Left hindlimb (tissue), 1 donor: Measurements from ENCODE around the gene GOPC.

Experiments used
- DNase-seq: peaks from one replicate; pipeline ENCODE4 v3.0.0-alpha.2; 2018

GOPC gene

DNA sequence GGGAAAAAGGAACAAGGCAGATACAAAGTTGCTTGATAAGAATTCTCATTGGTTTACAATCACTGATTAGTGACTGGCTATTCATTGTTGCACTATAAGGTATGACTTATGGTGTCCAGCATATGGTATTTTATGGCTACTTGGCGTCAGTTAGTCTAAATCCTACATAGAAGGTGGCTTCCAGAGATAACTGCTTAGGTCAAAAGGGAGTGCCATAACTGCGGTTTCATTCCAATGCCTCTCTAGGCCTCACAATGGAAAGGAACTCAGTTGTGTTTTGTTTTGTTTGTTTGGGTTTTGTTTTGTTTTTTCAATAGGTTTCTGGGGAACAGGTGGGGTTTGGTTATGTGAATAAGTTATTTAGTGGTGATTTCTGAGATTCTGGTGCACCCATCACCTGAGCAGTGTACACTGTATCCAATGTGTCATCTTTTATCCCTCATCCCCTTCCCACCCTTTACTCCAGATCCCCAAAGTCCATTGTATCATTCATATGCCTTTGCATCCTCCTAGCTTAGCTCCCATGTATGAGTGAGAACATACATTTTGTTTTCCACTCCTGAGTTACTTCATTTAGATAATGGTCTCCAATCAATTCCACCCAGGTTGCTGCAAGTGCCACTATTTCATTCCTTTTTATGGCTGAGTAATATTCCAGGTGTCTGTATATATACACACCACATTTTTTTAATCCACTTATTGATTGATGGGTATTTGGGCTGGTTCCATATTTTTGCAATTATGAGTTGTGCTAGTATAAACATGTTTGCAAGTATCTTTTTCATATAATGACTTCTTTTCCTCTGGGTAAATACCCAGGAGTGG, 7.0 kb downstream of the GOPC start:
- DNase-seq = no peak

DNA sequence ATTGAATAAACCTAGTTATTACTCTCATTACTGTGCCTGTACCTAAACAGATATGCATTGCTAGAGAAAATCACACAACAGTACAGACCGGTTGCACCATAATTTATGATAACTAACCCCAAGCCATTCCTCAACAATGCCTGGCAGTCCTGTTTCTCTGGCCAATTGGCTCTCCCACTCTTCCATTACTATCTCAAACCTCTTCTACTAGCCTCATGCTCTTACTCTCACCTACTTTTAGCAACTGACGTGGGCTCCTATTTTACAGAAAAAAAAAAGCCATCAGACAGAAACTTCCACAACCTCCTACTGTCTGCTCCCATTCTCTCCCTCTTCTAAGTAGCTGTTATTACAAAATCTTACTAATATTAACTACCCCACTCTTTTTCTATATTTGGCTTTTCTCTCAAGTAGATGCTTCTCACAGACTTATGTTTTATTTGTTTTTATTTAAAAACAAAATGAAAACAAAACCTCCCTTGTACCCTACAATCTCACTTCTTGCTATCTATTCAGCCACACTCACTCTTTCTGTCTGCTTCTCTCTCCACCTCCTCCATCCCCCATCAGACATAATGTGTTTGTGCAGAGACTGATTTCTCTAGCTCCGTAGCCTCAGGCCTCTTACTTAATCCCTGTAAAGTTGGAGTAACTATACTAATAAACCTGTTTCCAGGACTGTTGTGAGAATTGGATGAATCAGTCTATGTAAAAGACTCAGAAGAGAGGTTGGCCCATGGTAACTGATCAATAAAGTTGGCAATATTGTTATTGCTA, 9.1 kb downstream of the GOPC start:
- DNase-seq = no peak

DNA sequence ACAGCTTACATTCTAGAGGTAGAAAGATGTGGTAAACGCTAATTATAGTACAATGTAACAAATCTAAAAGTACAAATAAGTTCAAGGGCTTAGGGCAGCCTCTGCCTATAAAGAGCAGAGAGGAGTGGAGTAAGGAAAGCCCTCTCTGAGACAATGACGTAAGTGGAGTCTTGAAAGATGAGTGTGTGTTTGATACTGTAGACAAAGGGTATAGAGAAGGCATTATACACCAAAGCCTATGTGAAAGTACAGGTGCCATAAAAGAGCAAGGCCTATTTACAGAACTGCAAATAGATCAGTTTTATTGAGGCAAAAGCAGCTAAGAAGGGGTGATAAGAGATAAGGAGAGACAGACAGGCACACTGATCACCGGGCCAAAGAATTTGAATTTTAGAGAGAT, 10.9 kb downstream of the GOPC start:
- DNase-seq = no peak

DNA sequence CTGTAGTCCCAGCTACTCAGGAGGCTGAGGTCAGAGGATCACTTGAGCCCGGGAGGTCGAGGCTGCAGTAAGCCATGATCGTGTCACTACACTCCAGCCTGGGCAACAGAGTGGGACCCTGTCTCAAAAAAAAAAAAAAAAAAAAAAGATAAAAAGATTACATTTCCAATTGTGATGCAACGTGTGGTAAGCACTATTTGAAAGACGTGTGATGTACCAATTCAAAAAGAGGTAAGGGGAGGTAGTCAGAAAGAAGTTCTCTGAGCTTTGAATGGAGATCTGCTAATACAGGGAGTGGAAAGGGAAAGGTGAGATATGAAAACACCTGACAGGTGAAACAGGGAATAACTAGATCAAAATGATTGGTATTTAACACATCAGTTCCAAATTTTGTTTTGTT, 11.9 kb downstream of the GOPC start:
- DNase-seq = no peak

DNA sequence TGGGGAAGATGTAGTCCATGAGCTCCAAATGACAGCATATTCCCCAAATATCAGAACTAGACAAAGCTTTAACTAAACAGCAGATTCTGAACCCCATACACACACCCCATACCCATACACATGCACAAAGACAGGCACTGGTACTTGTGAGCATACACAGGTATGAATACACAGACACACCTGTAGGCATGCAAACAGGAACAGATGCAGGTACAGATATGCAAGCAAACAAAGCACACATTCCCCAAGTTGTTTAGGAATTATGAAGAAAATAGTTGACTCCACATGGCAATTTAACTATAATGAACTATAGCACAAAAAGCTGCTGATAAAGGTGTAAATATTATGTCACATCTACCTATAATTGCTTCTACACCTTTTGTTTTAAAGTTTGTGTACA, 16.7 kb downstream of the GOPC start:
- no peak for DNase-seq

DNA sequence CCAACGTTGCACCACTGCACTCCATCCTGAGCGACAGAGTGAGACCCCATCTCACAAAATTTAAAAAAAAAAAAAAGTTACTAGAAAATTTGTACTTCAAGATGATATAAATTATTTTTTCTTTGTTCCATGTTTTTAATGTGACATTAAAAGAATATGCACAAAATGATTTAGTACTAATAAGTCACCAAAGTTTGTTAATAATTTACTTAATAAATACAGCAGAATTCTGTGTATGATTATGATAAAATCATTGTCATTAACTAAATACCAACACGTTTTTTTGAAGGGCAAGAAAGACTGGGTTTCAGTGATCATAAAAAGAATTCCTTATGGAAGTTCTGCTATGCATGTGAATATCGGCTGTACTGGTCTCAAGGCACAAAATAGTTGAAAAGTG, 28.1 kb downstream of the GOPC start:
- DNase-seq = no peak

DNA sequence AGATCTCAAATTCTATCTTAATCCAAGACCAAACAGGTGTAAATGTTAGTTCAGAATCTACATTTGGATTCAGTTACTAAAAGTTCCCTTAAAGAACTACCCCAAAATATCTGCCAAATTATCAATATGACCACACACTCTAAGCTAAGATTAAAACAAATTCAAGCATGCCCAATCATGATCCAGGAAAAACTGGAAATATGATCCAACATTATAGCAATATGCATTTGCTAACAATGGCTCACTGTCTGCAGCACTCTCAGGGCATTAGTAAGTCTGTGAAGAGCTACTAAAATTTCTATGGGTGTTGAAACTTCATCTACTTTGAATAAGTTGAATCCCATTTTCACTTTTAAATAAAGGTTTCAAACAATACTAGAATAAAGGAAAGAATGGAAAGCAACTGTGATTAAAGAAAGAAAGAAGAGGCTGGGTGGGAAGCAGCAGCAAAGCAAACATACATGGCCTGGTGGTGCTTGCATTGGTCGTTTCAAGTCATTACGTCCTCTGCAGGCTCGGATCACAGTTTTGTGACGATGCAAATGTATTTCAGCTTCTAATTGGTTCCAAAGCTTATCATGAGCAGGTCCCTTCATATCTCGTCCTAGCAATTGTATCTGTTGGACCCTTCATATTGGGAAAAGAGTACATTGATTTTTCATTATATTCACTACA, 29.2 kb downstream of the GOPC start:
- DNase-seq = no peak

DNA sequence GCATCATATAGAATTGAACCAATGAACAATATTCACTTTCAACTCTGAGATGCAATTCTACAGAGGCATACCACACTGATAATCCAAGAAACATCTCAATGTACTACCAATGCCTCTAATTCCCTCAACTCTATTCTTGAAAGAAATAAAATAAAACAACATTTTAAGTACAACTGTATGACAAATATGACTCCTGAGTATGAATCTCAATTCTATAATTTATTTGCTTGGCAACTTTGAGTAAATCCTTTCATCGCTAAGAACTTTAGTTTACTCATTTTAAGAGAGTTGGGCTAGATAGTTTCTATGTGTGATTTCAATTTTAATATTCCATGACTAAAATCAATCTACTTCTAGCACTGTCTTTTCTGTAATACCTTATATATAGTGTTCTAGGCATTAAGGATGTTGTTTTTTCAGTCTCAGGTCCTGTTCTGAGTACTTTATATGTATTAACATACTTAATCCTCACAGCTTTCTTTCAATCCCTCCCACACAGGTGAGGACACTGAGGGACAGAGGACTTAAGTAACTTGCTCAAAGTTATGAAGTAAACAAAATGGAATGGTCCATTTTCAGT, 33.4 kb downstream of the GOPC start:
- DNase-seq = no peak

DNA sequence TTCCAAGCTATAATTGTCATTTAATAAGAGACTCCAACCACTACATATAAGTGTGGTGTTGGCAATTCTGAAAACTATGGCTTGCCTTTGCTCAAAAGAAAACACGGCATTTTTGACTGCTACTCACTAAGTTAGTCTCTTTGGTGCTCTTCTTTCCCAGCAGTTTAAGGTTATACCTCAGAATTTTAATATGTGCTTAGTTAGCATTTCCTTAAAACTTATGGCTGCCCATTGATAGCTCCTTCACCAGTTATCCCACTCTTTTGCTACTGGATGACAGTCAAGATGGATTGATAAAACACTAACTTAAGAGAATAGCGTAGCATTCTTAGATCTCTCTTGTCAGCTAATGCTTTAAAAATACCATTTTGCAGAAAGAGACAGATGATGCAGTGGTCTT, 34.1 kb downstream of the GOPC start:
- DNase-seq = no peak

DNA sequence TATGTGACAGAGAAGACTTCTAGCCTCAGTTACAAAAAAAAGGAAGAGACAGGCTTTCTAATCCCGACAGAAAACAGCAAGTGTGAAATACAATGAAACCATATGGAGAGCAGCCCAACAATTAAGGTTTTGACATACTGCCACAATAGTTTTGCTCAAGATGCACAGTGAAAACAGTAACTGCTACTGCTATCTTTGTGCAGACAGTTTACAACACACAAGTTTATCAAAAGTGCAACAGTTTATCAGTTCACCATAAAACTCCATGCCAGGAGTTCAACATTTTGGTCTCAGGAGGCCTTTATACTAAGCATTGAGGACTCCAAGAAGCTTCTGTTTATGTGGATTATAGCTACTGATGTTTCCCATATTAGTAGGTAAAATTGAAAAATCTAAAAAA, 37.6 kb downstream of the GOPC start:
- DNase-seq = no peak

DNA sequence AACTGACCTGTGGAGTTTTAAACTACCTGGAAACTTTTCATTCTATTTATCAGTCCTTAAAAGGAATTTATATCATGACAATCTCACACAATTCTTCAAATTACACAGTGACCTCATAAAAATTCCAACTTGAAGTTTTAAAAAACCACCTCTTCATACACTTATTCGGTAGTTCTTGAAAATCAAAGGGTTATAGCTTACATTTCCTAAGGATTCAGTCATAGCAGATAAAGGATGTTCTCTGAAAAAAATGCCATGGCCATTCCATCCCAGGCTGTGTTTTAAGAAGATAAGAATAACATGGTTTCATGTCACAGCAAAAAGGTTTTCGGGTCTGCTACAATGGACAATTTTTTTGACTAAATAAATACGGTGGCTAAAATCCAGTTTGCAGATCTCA, 41.2 kb downstream of the GOPC start:
- DNase-seq = no peak

DNA sequence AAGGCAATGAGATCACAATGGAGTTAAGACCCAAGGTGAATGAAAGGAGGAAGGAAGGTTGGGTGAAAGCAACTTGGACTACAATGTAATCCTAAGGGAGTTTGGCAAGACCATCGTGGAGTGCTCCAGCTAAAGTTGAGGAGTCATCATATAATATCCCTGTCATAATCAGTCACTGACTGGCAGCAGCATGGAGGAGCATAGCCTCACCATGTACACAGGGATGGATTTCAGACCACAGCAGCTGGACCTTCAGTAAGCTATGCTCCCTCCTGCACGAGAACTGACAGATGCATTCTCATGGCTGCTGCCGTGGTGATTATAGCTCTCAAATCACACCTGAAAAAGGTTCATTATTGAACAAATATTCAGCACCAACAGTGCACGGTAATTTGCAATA, 43.0 kb downstream of the GOPC start:
- DNase-seq = no peak

DNA sequence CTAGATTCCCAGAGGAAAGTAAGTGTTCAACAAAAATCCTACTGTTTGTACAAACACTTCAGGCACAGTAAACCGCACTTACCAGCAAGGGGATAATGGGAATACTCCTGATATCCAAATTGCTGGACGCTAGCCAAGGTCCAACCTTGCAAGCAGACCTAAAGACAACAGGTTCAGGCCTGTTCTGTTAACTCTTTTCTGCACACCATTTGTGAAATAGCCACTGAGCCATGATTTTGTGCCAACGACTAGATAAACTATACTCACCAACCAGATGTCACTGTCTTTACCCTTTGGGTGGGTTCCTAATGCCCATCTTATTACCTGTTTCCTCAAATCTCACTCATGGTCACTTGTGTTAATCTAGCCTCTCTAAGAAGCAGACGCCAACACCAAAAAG, 43.5 kb downstream of the GOPC start:
- DNase-seq = no peak

DNA sequence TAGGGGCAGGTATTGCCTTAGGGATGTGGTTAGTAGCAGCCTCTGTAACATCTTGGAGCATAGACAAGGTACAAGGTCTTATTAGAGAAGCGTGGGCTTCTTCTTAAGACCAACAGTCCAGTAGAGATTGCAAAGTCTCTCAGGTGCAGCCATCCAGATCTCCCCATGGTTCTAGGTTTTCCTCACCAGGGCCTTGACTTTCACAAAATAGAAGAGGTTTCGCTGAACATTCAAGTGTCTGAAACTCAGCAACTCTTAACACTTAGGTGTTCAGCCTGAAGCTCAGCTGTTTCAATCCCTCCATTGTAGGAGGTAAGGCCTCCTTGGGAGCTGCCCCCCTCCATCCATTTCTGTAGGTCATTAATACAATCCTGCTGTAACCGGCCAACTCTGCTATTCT, 44.4 kb downstream of the GOPC start:
- DNase-seq = no peak

DNA sequence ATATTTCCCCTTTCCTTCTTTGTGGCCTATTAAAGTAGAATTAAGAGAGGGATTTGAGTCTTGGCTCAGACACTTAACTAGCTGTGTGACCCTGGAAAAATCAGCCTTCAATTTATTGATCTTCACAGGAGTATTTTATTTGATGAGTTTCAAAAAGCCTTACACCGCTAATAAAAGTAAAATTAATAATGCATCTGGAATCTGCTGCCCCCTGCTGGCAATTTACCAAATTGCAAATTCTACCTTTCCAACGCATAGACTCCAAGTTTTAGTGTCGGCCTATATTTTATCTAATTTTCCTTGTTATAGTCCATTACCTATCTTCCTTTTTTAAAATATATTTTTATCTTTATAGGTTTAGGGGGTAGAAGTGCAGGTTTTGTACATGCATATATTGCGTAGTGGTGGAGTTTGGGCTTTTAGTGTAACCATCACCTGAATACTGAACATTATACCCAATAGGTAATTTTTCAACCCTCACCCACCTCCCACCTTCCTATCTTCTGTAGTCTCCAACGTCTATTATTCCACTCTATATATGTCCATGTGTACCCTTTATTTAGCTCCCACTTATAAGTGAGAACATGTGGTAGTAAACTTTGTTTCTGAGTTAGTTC, 46.3 kb downstream of the GOPC start:
- no peak for DNase-seq

DNA sequence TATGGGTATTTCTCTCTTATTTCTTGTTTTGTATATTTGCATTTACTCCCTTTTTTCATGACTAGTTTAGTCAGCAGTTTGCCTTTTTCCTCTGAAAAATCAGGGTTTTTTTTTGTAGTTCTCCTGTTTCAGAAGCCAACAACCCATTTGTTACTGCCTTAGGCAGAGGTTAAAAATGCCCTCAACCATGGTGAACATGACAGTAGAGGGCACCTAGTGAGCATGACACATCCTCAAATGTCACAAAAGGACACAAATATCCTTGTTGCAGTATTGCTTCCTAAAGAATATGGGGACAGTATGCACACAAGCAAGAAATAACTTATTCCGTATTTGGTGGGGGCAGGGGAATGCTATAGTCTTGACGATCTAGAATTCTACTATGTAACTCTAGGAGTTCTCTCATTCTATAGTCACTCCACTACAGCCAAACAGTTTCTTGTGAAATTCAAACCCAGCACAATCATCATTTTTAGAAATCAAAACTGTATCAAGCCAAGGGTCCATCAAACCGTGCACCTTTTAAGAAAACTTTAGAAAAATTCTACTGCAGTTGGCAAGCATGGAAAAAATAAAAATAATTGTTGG, 47.0 kb downstream of the GOPC start:
- DNase-seq = no peak

DNA sequence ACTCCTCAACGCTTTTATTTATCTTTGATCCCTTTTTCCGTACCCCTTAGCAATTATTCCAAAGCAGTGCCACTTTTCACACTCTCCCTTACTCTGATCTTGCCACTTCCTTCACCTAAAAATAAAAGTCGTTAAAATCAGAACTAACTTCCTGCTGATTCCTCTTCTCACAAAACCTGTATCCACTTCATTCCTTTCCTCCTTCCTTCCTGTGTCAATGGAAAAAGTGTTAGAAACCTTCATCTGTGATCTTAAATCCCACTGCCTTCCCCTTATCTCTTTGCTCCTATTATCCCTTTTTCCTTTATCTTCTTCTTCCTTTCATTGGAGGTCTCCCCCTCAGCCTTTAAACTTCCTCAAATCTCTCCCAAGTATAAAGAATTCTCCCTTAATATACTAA, 49.2 kb downstream of the GOPC start:
- no peak for DNase-seq

DNA sequence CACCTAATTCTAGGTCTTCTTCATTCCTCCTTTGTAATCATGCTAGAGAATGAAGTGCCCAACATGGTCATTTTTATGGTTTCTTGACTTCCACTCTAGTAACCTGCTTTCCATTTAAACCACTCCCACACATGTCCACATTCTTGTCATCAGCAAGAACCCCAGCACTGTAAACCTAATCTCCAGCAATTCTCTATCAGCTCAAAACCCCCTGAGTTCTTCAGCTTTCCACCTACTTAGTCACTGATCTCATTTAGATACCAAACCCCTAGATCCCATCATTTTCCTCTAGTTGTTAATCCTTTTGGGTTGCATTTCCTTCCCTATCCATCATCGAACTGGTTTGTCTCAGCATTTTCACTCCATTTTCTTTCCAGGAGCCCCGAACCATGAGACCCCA, 49.7 kb downstream of the GOPC start:
- no peak for DNase-seq

DNA sequence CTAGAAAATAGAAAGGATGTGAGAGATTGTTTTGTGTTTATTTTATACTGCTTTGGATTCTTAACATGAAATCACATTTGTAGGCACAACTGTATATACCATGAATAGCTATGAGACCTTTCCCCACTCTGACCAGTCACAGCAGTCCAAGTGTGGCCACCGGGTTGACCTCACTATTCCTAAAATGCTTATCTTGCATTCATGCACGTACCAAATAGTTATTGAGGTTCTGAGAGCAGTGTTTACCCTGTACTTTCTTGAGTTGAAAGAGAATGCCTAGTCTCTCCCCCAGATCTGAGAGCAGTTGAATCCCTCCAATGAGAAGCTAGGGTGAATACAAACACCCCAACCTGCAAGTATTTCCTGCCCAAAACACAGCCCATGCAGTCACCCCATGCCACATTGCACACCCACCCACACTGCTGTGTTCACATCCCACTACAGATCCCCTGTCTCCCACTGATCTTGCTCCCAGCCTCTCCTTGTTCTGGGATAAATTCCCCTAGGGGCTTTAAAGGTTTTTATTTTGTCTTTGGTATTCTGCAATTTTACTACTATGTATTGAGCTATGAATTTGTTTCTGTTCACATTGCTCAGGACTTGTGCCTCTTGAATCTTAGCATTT, 51.6 kb downstream of the GOPC start:
- DNase-seq = no peak

DNA sequence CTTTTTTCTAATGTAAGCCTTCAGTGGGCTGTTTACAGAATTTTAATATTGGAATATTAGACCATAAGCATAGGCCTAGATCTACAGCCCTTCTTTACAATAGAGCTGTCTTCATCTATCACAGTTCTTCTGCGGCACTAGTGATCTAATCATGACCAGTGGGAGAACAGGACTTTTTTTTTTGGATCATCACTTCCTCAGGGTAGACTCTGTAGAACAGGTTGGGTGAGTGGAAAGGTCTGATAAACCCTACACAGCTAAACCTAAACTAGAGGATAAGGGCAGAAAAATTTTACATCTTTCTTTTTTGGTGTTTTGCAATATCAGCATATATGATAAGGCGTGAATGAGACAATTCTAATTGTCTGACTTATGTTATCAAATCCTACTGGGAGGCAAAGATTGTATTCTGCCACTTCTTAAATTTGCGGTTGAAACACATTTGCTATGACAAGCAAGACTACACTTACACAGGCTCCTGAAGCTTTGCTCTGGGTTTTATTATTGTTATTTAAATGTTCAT, 52.2 kb downstream of the GOPC start:
- no peak for DNase-seq

DNA sequence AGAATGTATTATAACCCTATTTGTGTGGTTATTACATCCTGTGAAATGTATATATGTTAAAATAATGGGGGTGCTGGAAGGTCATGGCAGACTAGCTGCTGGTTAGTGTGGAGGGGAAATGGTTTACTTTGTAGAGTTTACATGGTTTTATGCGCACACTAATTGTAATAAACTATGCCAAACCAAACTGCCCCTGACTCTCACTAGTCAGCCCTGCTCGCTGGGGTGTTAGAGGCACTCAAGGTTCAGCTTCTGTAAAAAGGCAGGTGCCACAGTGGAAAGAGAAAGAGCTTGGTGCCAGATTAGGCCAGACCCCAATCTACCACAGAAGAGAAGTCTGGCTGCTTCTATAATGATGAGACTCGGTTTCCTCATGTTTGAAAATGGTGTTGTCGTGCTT, 52.7 kb downstream of the GOPC start:
- DNase-seq = no peak

DNA sequence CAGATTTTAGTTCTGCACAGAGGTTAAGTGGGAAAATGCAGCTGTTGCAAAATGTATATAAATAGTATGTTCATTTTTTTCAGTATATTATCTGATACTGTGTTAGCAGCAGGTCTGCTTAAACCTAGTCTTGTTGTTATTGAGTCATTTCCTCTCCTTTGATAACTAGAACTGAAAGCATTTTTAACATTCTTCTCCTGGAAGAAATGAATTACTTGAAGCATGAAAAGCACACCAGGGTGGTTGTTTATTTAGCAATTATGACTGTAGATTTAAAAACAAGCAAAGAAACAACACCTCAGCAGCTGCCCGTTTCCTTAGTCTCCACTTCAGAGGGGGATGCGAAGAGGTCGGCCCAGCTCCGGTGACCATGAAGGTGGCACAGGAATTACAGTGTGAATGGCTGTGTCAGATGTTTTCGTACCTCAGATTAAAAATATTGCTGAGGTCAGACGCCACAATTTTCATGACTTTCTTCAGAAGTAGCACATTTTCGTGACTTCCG, 53.5 kb downstream of the GOPC start:
- DNase-seq = no peak
